ENCODE measurements around the gene LRRC27. TPM values are rescaled to one million over a fixed set of nuclear protein-coding genes. Genes with fewer than 3 reads are reported as not detected.

The LRRC27 gene
- total and polyA plus RNA-seq, 2 of the 4 experiments (the other 2 are of a cell fraction), result 3.8 to 5.3 TPM

- TF ChIP-seq CHD1 (IDR thresholded peaks at IDR 0.05; ENCODE audit: low read depth, low read length) (no peak), MAZ (IDR thresholded peaks at IDR 0.05; ENCODE audit: borderline replicate concordance, low read depth, low read length) (no peak), POLR2A (IDR thresholded peaks at IDR 0.05; ENCODE audit: low read depth, low read length) (no peak), SMC3 (IDR thresholded peaks at IDR 0.05; ENCODE audit: low read depth, low read length) (no peak), BHLHE40 (IDR thresholded peaks at IDR 0.05; ENCODE audit: low read depth, low read length) (no peak), CTCF (conservative IDR thresholded peaks at IDR 0.05; ENCODE audit: low read depth, low read length) (no peak)
- TF ChIP-seq, protein P1, sequence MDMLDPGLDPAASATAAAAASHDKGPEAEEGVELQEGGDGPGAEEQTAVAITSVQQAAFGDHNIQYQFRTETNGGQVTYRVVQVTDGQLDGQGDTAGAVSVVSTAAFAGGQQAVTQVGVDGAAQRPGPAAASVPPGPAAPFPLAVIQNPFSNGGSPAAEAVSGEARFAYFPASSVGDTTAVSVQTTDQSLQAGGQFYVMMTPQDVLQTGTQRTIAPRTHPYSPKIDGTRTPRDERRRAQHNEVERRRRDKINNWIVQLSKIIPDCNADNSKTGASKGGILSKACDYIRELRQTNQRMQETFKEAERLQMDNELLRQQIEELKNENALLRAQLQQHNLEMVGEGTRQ (IDR thresholded peaks at IDR 0.05; ENCODE audit: low read depth, low read length), result no peak
- TF ChIP-seq, protein P2, sequence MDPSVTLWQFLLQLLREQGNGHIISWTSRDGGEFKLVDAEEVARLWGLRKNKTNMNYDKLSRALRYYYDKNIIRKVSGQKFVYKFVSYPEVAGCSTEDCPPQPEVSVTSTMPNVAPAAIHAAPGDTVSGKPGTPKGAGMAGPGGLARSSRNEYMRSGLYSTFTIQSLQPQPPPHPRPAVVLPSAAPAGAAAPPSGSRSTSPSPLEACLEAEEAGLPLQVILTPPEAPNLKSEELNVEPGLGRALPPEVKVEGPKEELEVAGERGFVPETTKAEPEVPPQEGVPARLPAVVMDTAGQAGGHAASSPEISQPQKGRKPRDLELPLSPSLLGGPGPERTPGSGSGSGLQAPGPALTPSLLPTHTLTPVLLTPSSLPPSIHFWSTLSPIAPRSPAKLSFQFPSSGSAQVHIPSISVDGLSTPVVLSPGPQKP (IDR thresholded peaks at IDR 0.05; ENCODE audit: borderline replicate concordance, low read depth, low read length), result no peak
Measured at GRCh38 chr10:132382231-132382922, 50.4 kb downstream of the LRRC27 start.

More at GRCh38 chr10:132382231-132382922, 50.4 kb downstream of the LRRC27 start:
- Histone ChIP-seq H3K56ac (ENCODE audit: extremely low read depth, insufficient read depth, low read length) (no peak overlapping the region), H2AK9ac (replicated peaks; ENCODE audit: low read depth, low read length, poor library complexity) (no peak overlapping the region), H3K9me1 (ENCODE audit: insufficient read depth, low read length) (no peaks in the 10 kb centered on the region), H3K4me1 (ENCODE audit: control insufficient read depth, insufficient read depth, low read length) (no peaks in the 10 kb centered on the region), H3K27ac (ENCODE audit: insufficient read depth, low read length) (no peak overlapping the region), H2BK5ac (ENCODE audit: low read depth, low read length, poor library complexity, severe bottlenecking) (no peak overlapping the region), H3K79me1 (ENCODE audit: low read depth in 1 of 2, low read length in 2 of 2) (no peaks in the 10 kb centered on the region), H2BK20ac (ENCODE audit: low read depth, low read length) (no peak overlapping the region), H3K9ac (ENCODE audit: low read depth, low read length) (no peak overlapping the region), H3K4me2 (ENCODE audit: low read depth, low read length) (no peak overlapping the region), H3K23ac (ENCODE audit: low read depth, low read length) (no peak overlapping the region), H4K5ac (ENCODE audit: low read depth, low read length) (no peak overlapping the region), H4K91ac (ENCODE audit: insufficient read depth, low read depth, low read length) (no peak overlapping the region), H2BK15ac (ENCODE audit: low read depth, low read length) (no peak overlapping the region), H3K9me3 (ENCODE audit: control insufficient read depth, insufficient read depth, low read length) (peaks cover 2% of the 10 kb centered on the region), H3K14ac (replicated peaks; ENCODE audit: low read depth, low read length) (no peak overlapping the region), H3K4me3 (ENCODE audit: insufficient read depth, low read depth, low read length) (no peak overlapping the region), H3K18ac (ENCODE audit: low read depth, low read length) (no peak overlapping the region), H4K20me1 (ENCODE audit: insufficient read depth, low read length) (no peaks in the 10 kb centered on the region), H2AK5ac (ENCODE audit: low read depth, low read length) (no peak overlapping the region), H2AFZ (replicated peaks; ENCODE audit: low read length, poor library complexity) (no peak overlapping the region), H3K36me3 (ENCODE audit: control insufficient read depth, insufficient read depth, low read length) (no peaks in the 10 kb centered on the region), H2BK120ac (ENCODE audit: low read depth, low read length) (no peak overlapping the region), H3K27me3 (ENCODE audit: control insufficient read depth, insufficient read depth, low read length) (peaks cover 4% of the 10 kb centered on the region; the same call in 1 of the 2 replicates), H4K8ac (ENCODE audit: low read depth in 2 of 2, low read length in 2 of 2) (no peak overlapping the region), H3K4ac (ENCODE audit: low read depth, low read length) (no peak overlapping the region)
- intact Hi-C loops (cut with micrococcal nuclease) (no loop called here), in situ Hi-C loops (cut with MboI; ENCODE audit: low sequenced_read_pairs) (no loop called here), dilution Hi-C loops (cut with HindIII; ENCODE audit: low sequenced_read_pairs, unreplicated experiment) (no loop called here)
- BruUV-seq (replicated peaks), result no TSS peak
- POLR2A ChIA-PET (ENCODE audit: unreplicated experiment), result no interaction called here
- ATAC-seq (ENCODE audit: low read depth) (no peak), DNase-seq (no peak)
- CTCF ChIA-PET, result no interaction called here
- 89% methylated on average over 11 of the region's 16 CpGs; no CpG with 5 or more reads in 1 of the 2 experiments for WGBS, 2 experiments (ENCODE audit: extremely low coverage in 2 of 2, insufficient read length in 1 of 2)
